ENCODE data around the gene VKORC1L1.

- TF ChIP-seq CTCF (IDR thresholded peaks at IDR 0.05) (no peak), EZH2 (IDR thresholded peaks at IDR 0.05) (no peak), EZH2phosphoT487 (IDR thresholded peaks at IDR 0.05) (no peak)
These were observed 34.8 kb downstream of the VKORC1L1 start for GRCh38 chr7:65907501-65908198.

All from neural progenitor cell (in vitro differentiated cells).